Measurements from ENCODE around the gene ITGA2B. TPM values are rescaled to one million over a fixed set of nuclear protein-coding genes. Genes with fewer than 3 reads are reported as not detected.

Gene ITGA2B
- total and polyA plus RNA-seq, 10 of the 15 experiments (the other 5 are each of a cell fraction or from before 2014, with no cell fraction given) = 0.04 to 0.51 (median 0.21) TPM; not detected in 1

- TF ChIP-seq CEBPZ (IDR thresholded peaks at IDR 0.05; ENCODE audit: low read depth, low read length) (no peak), NFYB (IDR thresholded peaks at IDR 0.05; ENCODE audit: insufficient read depth, low read depth, low read length) (no peak), MAX (IDR thresholded peaks at IDR 0.05; ENCODE audit: low read depth, low read length) (peak; percentile 91; the same call in 1 of the 2 replicates), ZBED1 (IDR thresholded peaks at IDR 0.05; ENCODE audit: borderline replicate concordance) (peak; percentile 58; the same call in 1 of the 2 replicates), SMAD1 (IDR thresholded peaks at IDR 0.05; ENCODE audit: low read depth, partially characterized antibody) (no peak), ZNF592 (IDR thresholded peaks at IDR 0.05) (no peak), POLR2AphosphoS5 (IDR thresholded peaks at IDR 0.05; ENCODE audit: low read length) (peak; percentile 36; the same call in 1 of the 2 replicates), NKRF (conservative IDR thresholded peaks at IDR 0.05) (no peak), USF1 (IDR thresholded peaks at IDR 0.05; ENCODE audit: borderline replicate concordance, extremely low read length, insufficient read depth, low read depth, low read length) (peak; percentile 81), YY1 (IDR thresholded peaks at IDR 0.05; ENCODE audit: low read depth, low read length) (no peak), RFX5 (IDR thresholded peaks at IDR 0.05; ENCODE audit: low read depth, low read length) (no peak), TCF12 (IDR thresholded peaks at IDR 0.05; ENCODE audit: low read depth, low read length) (peak; percentile 83), EED (IDR thresholded peaks at IDR 0.05; ENCODE audit: low read depth) (peak; percentile 96), STAT3 (IDR thresholded peaks at IDR 0.05; ENCODE audit: low read depth, low read length) (no peak), MYC (IDR thresholded peaks at IDR 0.05; ENCODE audit: insufficient read depth, insufficient read length, insufficient replicate concordance, low read length, severe bottlenecking) (no peak), RCOR1 (conservative IDR thresholded peaks at IDR 0.05; ENCODE audit: low read depth, low read length) (0 out of 2 replicates have a peak, but pooled peaks have one; percentile 43), MYB (IDR thresholded peaks at IDR 0.05; ENCODE audit: borderline replicate concordance, low read depth, low read length) (no peak)
These were observed 41.0 kb downstream of the ITGA2B start (continued) for GRCh38 chr17:44348234-44348987.

Measured in GM12878 (cell line).